Cardiac muscle cell (in vitro differentiated cells and primary cell): ENCODE data around the gene MAP3K4. TPM values are rescaled to one million over a fixed set of nuclear protein-coding genes. Genes with fewer than 3 reads are reported as not detected.

Source experiments
- DNase-seq, 2 donors: peaks; one replicate each; pipeline versions ENCODE4 v3.0.0 to v3.0.0-alpha.2; 2010 to 2017; ENCODE audit warnings: low read depth in 1 of 2, low spot score in 1 of 2
- H3K27ac ChIP-seq: fragments of 200-600 bp; sonication (generic); 2 replicates; pipeline ENCODE4 v1.5.1; 2016
- H3K27me3 ChIP-seq: fragments of 200-600 bp; sonication (generic); 2 replicates; pipeline ENCODE4 v1.6.0; 2016; ENCODE audit warnings: control low read depth
- H3K36me3 ChIP-seq: fragments of 200-600 bp; sonication (generic); 2 replicates; pipeline ENCODE4 v1.5.1; 2016; ENCODE audit warnings: control low read depth
- H3K4me1 ChIP-seq: fragments of 200-600 bp; sonication (generic); 2 replicates; pipeline ENCODE4 v1.8.1; 2017; ENCODE audit warnings: low read depth, mild to moderate bottlenecking, mixed run types
- H3K4me3 ChIP-seq: fragments of 200-600 bp; sonication (generic); 2 replicates; pipeline ENCODE4 v1.5.1; 2016; ENCODE audit warnings: mild to moderate bottlenecking
- H3K9me3 ChIP-seq: fragments of 200-600 bp; sonication (generic); 2 replicates; pipeline ENCODE4 v1.5.1; 2017; ENCODE audit warnings: low read depth, mild to moderate bottlenecking, control low read depth
- CTCF ChIP-seq: IDR thresholded peaks from 2 replicates; pipeline ENCODE4 v1.5.1; 2012; ENCODE audit warnings: low read depth, mild to moderate bottlenecking, low read length
- polyA plus RNA-seq: library from polyadenylated mRNA; unstranded; fragments of >200 nt; fragmentation: Nextera tagmentation; extraction: Ambion mirVana; gene quantifications from 2 replicates; pipeline ENCODE4 v1.2.1, GENCODE V29; 2016
- total RNA-seq: library from RNA; depleted of rRNA; stranded (reverse); fragments of >200 nt; gene quantifications from 2 replicates; pipeline ENCODE4 v1.2.3, GENCODE V29; 2016

The MAP3K4 gene
- total RNA-seq = 25.0 and 36.4 TPM in 2 replicates
- 13.3 and 14.5 TPM in 2 replicates for polyA plus RNA-seq

- peak within 1 kb of the TSS; percentile 95 for H3K4me3 ChIP-seq
- no peaks in the 10 kb centered on the region for H3K36me3 ChIP-seq
- no peaks in the 10 kb centered on the region for H3K27me3 ChIP-seq
- peak within 1 kb of the TSS; percentile 91 for H3K27ac ChIP-seq
- peak; percentile 89 to 91 for DNase-seq
- H3K4me1 ChIP-seq = peaks cover 10% of the 10 kb centered on the region
- no peaks in the 10 kb centered on the region for H3K9me3 ChIP-seq
- TF ChIP-seq CTCF = no peak
Observed at GRCh38 chr6:160991406-160992060, at the start of gene MAP3K4. MAP3K4 (plus strand) TSS chr6:160991769; CDS start chr6:160991932, 163 bp downstream.

GRCh38 chr6:160943997-160944396 lies 47.6 kb upstream of the MAP3K4 start:
- DNase-seq = no peak
- H3K4me1 ChIP-seq = peaks cover 1% of the 10 kb centered on the region

GRCh38 chr6:160945516-160946177 lies 45.9 kb upstream of the MAP3K4 start:
- no peak overlapping the region for H3K4me3 ChIP-seq
- DNase-seq = peak in 1 of 2 donors; percentile 20
- H3K36me3 ChIP-seq = no peaks in the 10 kb centered on the region
- H3K27ac ChIP-seq = no peak overlapping the region
- peaks cover 18% of the 10 kb centered on the region for H3K4me1 ChIP-seq
- H3K27me3 ChIP-seq = no peaks in the 10 kb centered on the region
- H3K9me3 ChIP-seq = no peaks in the 10 kb centered on the region
- TF ChIP-seq CTCF = no peak

More at GRCh38 chr6:160943997-160944396, 47.6 kb upstream of the MAP3K4 start:
- Histone ChIP-seq H3K4me3 (no peak overlapping the region), H3K27ac (no peak overlapping the region), H3K27me3 (no peaks in the 10 kb centered on the region), H3K9me3 (no peaks in the 10 kb centered on the region), H3K36me3 (no peaks in the 10 kb centered on the region)
- no peak for TF ChIP-seq CTCF

- no peak for DNase-seq
- H3K4me3 ChIP-seq = no peak overlapping the region
- no peaks in the 10 kb centered on the region for H3K9me3 ChIP-seq
- peaks cover 18% of the 10 kb centered on the region for H3K4me1 ChIP-seq
- no peaks in the 10 kb centered on the region for H3K36me3 ChIP-seq
- no peaks in the 10 kb centered on the region for H3K27me3 ChIP-seq
- TF ChIP-seq CTCF = no peak
- peak overlapping the region; percentile 6 for H3K27ac ChIP-seq
Observed at GRCh38 chr6:160949531-160949930, 42.0 kb upstream of the MAP3K4 start.

GRCh38 chr6:160950507-160950906 lies 41.1 kb upstream of the MAP3K4 start:
- Histone ChIP-seq H3K27me3 (no peaks in the 10 kb centered on the region), H3K36me3 (no peaks in the 10 kb centered on the region), H3K9me3 (no peaks in the 10 kb centered on the region), H3K4me3 (no peak overlapping the region), H3K4me1 (peaks cover 18% of the 10 kb centered on the region), H3K27ac (peak overlapping the region; percentile 29)
- DNase-seq = peak in 1 of 2 donors; percentile 38
- TF ChIP-seq CTCF = no peak
